Transverse colon (tissue), 4 donors: Measurements from ENCODE around the gene CEACAM19. TPM values are rescaled to one million over a fixed set of nuclear protein-coding genes. Genes with fewer than 3 reads are reported as not detected.
A peak's percentile ranks its signal among the peaks of the same experiment; 100 is the strongest.

ENCODE experiments used
- DNase-seq: peaks from one replicate; pipeline ENCODE4 v3.0.0-alpha.2; 2019
- H3K27ac ChIP-seq, 4 donors: fragments of 200-600 bp; sonication (generic); 2 replicates each; pipeline ENCODE4 v1.5.1; 2016 to 2018; ENCODE audit warnings: inconsistent platforms in 4 of 4
- H3K27me3 ChIP-seq: fragments of 200-600 bp; sonication (generic); 2 replicates; pipeline ENCODE4 v1.5.1; 2017; ENCODE audit warnings: inconsistent platforms
- H3K36me3 ChIP-seq, 4 donors: fragments of 200-600 bp; sonication (generic); 2 replicates each; pipeline ENCODE4 v1.5.1; 2017 to 2019; ENCODE audit warnings: inconsistent platforms in 4 of 4
- H3K4me1 ChIP-seq, 4 donors: fragments of 200-600 bp; sonication (generic); 2 replicates each; pipeline ENCODE4 v1.5.1; 2017 to 2020; ENCODE audit warnings: inconsistent platforms in 4 of 4
- H3K4me3 ChIP-seq, 4 donors: fragments of 200-600 bp; sonication (generic); 1 replicate in 1 of 4; 2 replicates in 3 of 4; pipeline versions ENCODE4 v1.5.1 to v1.6.1; 2017 to 2019; ENCODE audit warnings: inconsistent platforms in 4 of 4
- H3K9me3 ChIP-seq, 2 donors: fragments of 200-600 bp; sonication (generic); 2 replicates each; pipeline ENCODE4 v1.5.1; 2017 to 2019; ENCODE audit warnings: inconsistent platforms in 2 of 2
- CTCF ChIP-seq, 5 experiments: fragments of 200-600 bp in 3 of 5; fragments of 450-650 bp in 2 of 5; sonication (generic) in 3 of 5; IDR thresholded peaks; 1 replicate in 2 of 5; 2 replicates in 3 of 5; pipeline ENCODE4 v1.5.1; 2016 to 2017; ENCODE audit warnings: antibody characterized with exemption in 5 of 5, inconsistent platforms in 3 of 5, mild to moderate bottlenecking in 2 of 5, moderate library complexity in 1 of 5
- EP300 ChIP-seq: sonication (generic); formaldehyde crosslinking; IDR thresholded peaks from one replicate; pipeline ENCODE4 v1.6.1; 2017; ENCODE audit warnings: antibody characterized with exemption, low read depth
- POLR2A ChIP-seq: fragments of 450-650 bp; IDR thresholded peaks from one replicate; pipeline ENCODE4 v1.6.1; 2016; ENCODE audit warnings: antibody characterized with exemption, mild to moderate bottlenecking, moderate library complexity
- POLR2AphosphoS5 ChIP-seq, 3 donors: sonication (generic); formaldehyde crosslinking; IDR thresholded peaks; one replicate each; pipeline ENCODE4 v1.6.1; 2016; ENCODE audit warnings: antibody characterized with exemption in 3 of 3
- WGBS, 2 donors: methylation state at CpG; one replicate each; pipeline ENCODE4 v1.1.5; 2018; ENCODE audit warnings: low coverage in 1 of 2; 5-methylcytosine and 5-hydroxymethylcytosine counted together
- in situ Hi-C, 4 donors: fragments of 200-750 bp; cut with MboI; loops; one replicate each; pipeline versions ENCODE4 v1.15.0 to v1.15.1; 2017; ENCODE audit warnings: low sequenced_read_pairs in 3 of 4, low pct_ligation_motif_present in 1 of 4, low pct_unique_long_range_greater_than_20kb in 1 of 4
- intact Hi-C: fragments of 100-400 bp; cut with DNase I; formaldehyde crosslinking; loops from one replicate; pipeline ENCODE4 v1.15.1; 2023; ENCODE audit warnings: low total_unique reads
- total RNA-seq, 4 donors: library from RNA; depleted of rRNA; stranded (reverse); fragments of >200 nt; gene quantifications; one replicate each; pipeline ENCODE4 v1.1.0, GENCODE V29; 2016

The CEACAM19 gene
- total RNA-seq, 4 donors from 2014 or later = 3.8 to 19.1 (median 9.9) TPM

- no peaks in the 10 kb centered on the region for H3K36me3 ChIP-seq
- H3K9me3 ChIP-seq = no peaks in the 10 kb centered on the region
- peak overlapping the region in 2 of 4 donors; percentile 10 to 25 for H3K4me3 ChIP-seq
- H3K4me1 ChIP-seq = peaks cover 13 to 75% (median 45%) of the 10 kb centered on the region in 4 donors
- DNase-seq = no peak
- WGBS, 2 donors = 56% methylated on average over 10 of the region's 10 CpGs; no CpG with 5 or more reads in 1 of the 2 donors
- intact Hi-C loops = loop anchor here (1.0 kb wide), 1 partner anchor 48 kb away; no protein-coding TSS in a partner anchor
- in situ Hi-C loops = loop anchor here in 2 of 4 donors (5.0 kb wide), 1 partner anchor 44 kb away; no protein-coding TSS in a partner anchor
- TF ChIP-seq CTCF (IDR thresholded peaks at IDR 0.05) (no peak), POLR2AphosphoS5 (IDR thresholded peaks at IDR 0.05) (no peak), EP300 (no peak), POLR2A (no peak)
- no peaks in the 10 kb centered on the region for H3K27me3 ChIP-seq
- H3K27ac ChIP-seq = peak overlapping the region; percentile 81 to 90 (median 82)
Observed at GRCh38 chr19:44723299-44723951, 52.1 kb downstream of the CEACAM19 start.

DNA sequence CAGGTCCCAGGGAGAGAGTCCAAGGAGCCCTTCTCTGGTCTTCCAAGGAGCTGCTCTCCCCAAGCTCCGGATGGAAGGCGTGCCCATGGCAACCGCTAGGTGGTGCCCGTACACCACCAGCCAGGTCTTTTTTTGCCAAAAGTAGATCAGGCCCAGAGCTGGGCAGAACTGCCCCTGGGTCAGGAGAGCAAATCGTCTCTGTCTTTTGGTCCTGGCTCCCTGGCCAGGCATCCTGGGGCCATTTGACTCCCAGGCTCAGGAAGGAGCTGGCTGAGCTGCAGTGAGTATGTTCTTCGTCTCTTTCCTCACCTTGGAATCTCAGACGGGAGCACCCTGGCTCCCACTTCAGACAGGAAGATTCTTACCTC, 52.7 kb downstream of the CEACAM19 start:
- peaks cover 8 to 70% (median 40%) of the 10 kb centered on the region in 4 donors for H3K4me1 ChIP-seq
- no peaks in the 10 kb centered on the region for H3K27me3 ChIP-seq
- peak; percentile 90 for DNase-seq
- intact Hi-C loops (loop anchor here (1.0 kb wide), 1 partner anchor 47 kb away; no protein-coding TSS in a partner anchor), in situ Hi-C loops (loop anchor here in 2 of 4 donors (5.0 kb wide), 1 partner anchor 43 kb away; no protein-coding TSS in a partner anchor)
- no peaks in the 10 kb centered on the region for H3K9me3 ChIP-seq
- H3K27ac ChIP-seq = peak overlapping the region; percentile 81 to 90 (median 82)
- no peaks in the 10 kb centered on the region for H3K36me3 ChIP-seq
- peak overlapping the region in 2 of 4 donors; percentile 10 to 25 for H3K4me3 ChIP-seq
- TF ChIP-seq CTCF (IDR thresholded peaks at IDR 0.05) (peak; percentile 96 to 99 (median 97)), EP300 (no peak), POLR2A (peak; percentile 30), POLR2AphosphoS5 (IDR thresholded peaks at IDR 0.05) (peak in 2 of 3 donors; percentile 34 to 55)
- 13% methylated on average over 7 of the region's 7 CpGs; no CpG with 5 or more reads in 1 of the 2 donors for WGBS, 2 donors

- peaks cover 3 to 60% (median 32%) of the 10 kb centered on the region in 4 donors for H3K4me1 ChIP-seq
- no peaks in the 10 kb centered on the region for H3K9me3 ChIP-seq
- intact Hi-C loops (no loop called here), in situ Hi-C loops (loop anchor here in 2 of 4 donors (5.0 kb wide), 1 partner anchor 42 kb away; no protein-coding TSS in a partner anchor)
- H3K27ac ChIP-seq = peak overlapping the region; percentile 81 to 90 (median 82)
- WGBS, 2 donors = 47% methylated on average over 18 of the region's 18 CpGs; no CpG with 5 or more reads in 1 of the 2 donors
- peak; percentile 90 for DNase-seq
- no peaks in the 10 kb centered on the region for H3K36me3 ChIP-seq
- peak; percentile 42 to 77 (median 68) for TF ChIP-seq POLR2AphosphoS5 (IDR thresholded peaks at IDR 0.05)
- peak; percentile 61 for TF ChIP-seq EP300
- no peak for TF ChIP-seq POLR2A
- no peaks in the 10 kb centered on the region for H3K27me3 ChIP-seq
- H3K4me3 ChIP-seq = peak overlapping the region in 2 of 4 donors; percentile 4 to 25
Observed at GRCh38 chr19:44725251-44725650, 54.0 kb downstream of the CEACAM19 start.

- Histone ChIP-seq H3K4me1 (peaks cover 3 to 56% (median 30%) of the 10 kb centered on the region in 4 donors), H3K27me3 (no peaks in the 10 kb centered on the region), H3K27ac (peak overlapping the region; percentile 81 to 90 (median 82)), H3K36me3 (no peaks in the 10 kb centered on the region), H3K4me3 (peak overlapping the region in 1 of 4 donors; percentile 25), H3K9me3 (no peaks in the 10 kb centered on the region)
- peak; percentile 67 for DNase-seq
- in situ Hi-C loops = loop anchor here in 2 of 4 donors (5.0 kb wide), 1 partner anchor 42 kb away; no protein-coding TSS in a partner anchor
- intact Hi-C loops = no loop called here
- WGBS, 2 donors = 55% methylated on average over 5 of the region's 5 CpGs; no CpG with 5 or more reads in 1 of the 2 donors
- TF ChIP-seq POLR2A (no peak), EP300 (no peak), CTCF (IDR thresholded peaks at IDR 0.05) (no peak), POLR2AphosphoS5 (IDR thresholded peaks at IDR 0.05) (peak in 1 of 3 donors; percentile 64)
Observed at GRCh38 chr19:44725684-44726083, 54.4 kb downstream of the CEACAM19 start.
